GM19452 (cell line): ENCODE measurements around the gene RGL4.

Experiments
- ATAC-seq: cut with Tn5 transposase; IDR thresholded peaks from one replicate; pipeline ENCODE4 v1.9.1; 2021; ENCODE audit not compliant: unreplicated experiment

The RGL4 gene

DNA sequence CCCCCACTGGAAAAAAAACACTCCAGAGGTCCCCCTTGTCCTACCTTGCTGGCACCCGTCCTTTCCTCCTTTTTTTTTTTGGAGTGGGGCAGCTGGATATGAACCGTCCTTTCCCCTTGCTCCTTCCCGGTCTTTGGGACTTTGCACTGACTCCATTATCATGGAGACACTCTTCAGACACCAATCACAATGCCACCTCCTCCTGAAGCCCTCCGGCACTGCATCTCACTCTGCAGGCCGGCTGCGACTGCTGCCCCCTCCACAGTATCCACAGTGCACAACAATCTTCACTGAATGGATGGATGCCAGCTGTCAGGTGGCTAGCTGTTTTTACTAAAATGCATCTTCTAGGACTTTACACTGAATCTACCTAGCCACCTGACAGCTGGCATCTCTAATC is 12.7 kb upstream of the RGL4 start:
- ATAC-seq, result no peak

- ATAC-seq, result no peak
Measured at GRCh38 chr22:23681026-23681809, 9.6 kb upstream of the RGL4 start.

GRCh38 chr22:23682077-23682476 is 8.7 kb upstream of the RGL4 start:
- no peak for ATAC-seq

- no peak for ATAC-seq
Measured at GRCh38 chr22:23682827-23683355, 7.9 kb upstream of the RGL4 start.

GRCh38 chr22:23683545-23683944 is 7.3 kb upstream of the RGL4 start:
- no peak for ATAC-seq

DNA sequence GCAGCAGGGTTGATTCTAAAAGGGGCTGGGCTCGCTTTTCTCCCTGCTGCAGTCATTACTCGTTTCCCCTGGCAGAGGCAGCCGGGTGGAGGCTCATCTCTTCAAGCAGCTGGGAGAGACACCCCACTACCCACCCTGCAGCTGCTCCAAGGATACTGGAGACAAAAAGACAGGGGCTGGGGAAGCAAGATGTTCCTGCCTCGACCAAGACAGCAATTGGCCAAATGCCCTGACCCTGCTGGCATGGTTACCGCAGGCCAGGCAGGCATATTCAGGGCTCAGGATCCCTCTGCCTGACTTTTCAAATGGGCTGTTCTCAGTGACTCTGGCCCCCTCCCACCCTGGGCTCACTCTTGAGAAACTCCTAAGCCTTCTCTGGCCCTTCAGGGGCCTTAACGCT is 6.8 kb upstream of the RGL4 start:
- ATAC-seq, result no peak

- ATAC-seq, result no peak
Measured at GRCh38 chr22:23684561-23685031, 6.2 kb upstream of the RGL4 start.

GRCh38 chr22:23685205-23685784 is 5.5 kb upstream of the RGL4 start:
- no peak for ATAC-seq

- ATAC-seq, result no peak
Measured at GRCh38 chr22:23686416-23687024, 4.3 kb upstream of the RGL4 start.

GRCh38 chr22:23688121-23688520 is 2.7 kb upstream of the RGL4 start:
- no peak for ATAC-seq

- ATAC-seq, result no peak
Measured at GRCh38 chr22:23688571-23688970, 2.2 kb upstream of the RGL4 start.

GRCh38 chr22:23689414-23689813 is 1.4 kb upstream of the RGL4 start:
- ATAC-seq, result no peak

GRCh38 chr22:23691748-23692423 is 1.1 kb downstream of the RGL4 start:
- ATAC-seq, result no peak

- ATAC-seq, result no peak
Measured at GRCh38 chr22:23692598-23693291, 1.9 kb downstream of the RGL4 start.

DNA sequence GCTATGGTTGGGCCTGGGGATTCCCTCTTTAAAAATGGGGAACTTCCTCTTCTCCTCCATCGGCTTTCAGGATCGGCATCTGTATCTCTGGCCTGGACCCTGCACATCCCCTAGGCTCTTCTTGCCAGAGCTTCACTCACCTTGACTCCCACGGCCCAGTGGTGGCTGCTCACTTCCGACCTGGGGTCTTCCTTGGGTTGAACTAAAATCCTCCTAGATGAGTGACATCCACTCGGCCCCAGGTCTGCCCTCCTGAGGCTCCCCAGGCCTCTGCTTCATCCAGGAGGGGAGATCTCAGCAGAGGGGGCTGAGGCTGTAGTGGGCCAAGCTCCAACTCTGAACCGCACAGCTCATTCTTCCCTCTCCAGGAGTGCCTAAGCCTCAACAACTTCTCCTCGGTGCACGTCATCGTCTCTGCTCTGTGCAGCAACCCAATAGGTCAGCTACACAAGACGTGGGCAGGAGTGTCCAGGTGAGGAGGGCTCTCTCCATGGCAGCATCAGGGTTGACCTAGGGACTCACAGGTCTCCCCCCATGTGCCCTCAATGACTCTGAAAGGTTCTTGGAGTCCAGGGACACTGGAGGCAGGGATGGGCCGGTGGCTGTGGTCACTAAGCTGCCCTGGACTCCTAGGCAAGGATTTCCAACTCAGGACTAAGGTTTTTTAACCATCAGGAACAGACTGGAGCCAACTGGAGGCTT is 3.3 kb downstream of the RGL4 start:
- no peak for ATAC-seq

DNA sequence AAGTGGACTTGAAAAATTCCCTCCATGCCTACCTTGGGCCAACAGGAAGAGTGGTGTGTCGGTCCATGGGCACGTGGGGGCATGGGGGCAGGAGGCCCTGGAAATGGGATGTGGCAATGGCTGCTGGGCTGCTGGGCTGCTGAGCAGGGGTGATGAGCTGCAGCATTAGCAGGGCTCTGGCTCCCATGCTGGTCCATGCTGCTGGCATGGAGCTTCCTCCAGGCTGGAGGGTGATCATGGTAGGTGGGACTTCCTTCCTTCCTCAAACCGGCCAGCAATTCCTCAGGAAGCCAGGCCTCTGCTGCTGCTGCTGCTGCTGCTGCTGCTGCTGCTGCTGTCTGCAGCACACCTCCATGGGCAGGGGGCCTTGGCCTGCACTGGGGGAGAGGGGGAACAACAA is 4.3 kb downstream of the RGL4 start:
- no peak for ATAC-seq

DNA sequence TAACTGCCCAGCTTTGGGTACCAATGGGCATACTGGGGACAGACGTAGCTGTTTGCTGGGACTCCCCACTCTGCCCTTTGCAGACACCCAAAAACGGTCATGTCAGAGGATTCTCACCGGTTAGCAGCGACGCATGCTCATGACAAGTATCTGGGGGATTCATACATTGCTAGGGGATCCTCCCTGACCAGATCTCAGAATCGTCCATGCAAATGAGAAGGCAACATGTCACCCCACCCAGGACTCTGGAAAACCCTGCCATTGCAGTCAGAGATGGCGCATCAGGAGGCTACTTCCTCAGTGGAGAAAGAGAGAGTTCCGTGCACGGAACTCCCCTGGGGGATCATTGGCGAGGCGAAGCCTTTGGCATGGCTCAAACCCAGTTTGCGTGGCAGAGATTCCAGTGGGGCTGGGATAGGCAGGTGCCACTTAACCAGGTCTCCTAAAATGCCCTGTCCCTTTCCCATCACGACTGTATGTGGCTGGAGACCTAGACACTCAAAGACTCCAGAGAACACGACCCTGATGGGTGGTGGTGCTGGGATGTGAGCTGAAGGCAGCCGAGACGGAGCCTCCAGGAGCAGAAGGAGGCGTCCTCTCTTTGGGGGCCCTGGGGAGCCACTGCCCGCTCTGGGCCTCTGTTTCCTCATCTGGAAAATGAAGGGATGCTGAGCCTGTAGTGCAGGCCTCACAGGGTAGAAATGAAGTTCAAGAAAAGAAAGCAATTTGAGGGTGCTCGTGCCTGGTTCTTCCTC is 4.9 kb downstream of the RGL4 start:
- no peak for ATAC-seq

DNA sequence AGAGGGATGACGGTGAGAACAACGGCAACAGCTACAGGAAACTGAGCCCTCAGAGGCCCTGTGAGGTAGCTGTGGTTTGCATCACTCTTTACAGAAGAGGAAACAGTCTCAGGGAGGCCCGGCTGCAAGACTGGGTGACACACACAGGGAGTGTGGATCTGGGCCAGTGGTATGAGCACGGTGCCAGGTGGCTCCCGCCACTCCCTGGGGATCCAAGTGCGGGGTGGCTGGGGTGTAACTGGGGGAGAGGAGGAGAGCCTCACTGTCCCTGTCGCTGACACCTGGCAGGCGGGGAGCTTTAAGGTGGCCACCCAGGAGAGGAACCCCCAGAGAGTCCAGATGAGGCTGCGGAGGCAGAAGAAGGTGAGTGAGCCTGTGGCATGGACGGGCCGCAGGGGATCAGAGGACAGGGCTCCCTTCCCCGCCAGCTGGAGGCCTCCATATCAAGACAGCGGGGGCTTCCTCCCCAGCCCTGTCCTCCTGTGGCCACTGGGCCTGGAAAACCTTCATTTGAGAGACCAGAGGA is 5.6 kb downstream of the RGL4 start:
- ATAC-seq, result peak; percentile 88
